ENCODE results near the gene EXOSC5. TPM values are rescaled to one million over a fixed set of nuclear protein-coding genes. Genes with fewer than 3 reads are reported as not detected.

The EXOSC5 gene
- polyA plus RNA-seq, 1 of the 3 experiments (the other 2 are of a cell fraction): 74.1 TPM

GRCh38 chr19:41363753-41364523, 33.2 kb downstream of the EXOSC5 start, which contains the start of gene B9D2:
TSS of gene B9D2 (minus strand) at chr19:41364149. CDS start at chr19:41363519, 630 bp downstream.
- H3K27me3 ChIP-seq (ENCODE audit: insufficient read depth): no peaks in the 10 kb centered on the region
- WGBS (ENCODE audit: low lambda C conversion rate): 1% methylated on average over 35 of the region's 56 CpGs
- H3K9me3 ChIP-seq: no peaks in the 10 kb centered on the region
- peaks cover 4% of the 10 kb centered on the region; the same call in 1 of the 2 replicates for H4K20me1 ChIP-seq (ENCODE audit: insufficient read depth)
- peak within 1 kb of the TSS; percentile 82 for H2AFZ ChIP-seq (ENCODE audit: low read depth)
- peaks cover 0 to 3% of the 10 kb centered on the region in 2 experiments for H3K36me3 ChIP-seq (replicated peaks in 1 of 2; ENCODE audit: control insufficient read depth in 1 of 2, insufficient read depth in 2 of 2, low read length in 1 of 2)
- H3K4me1 ChIP-seq (ENCODE audit: control insufficient read depth in 1 of 2, insufficient read depth in 2 of 2, low read depth in 1 of 2, low read length in 1 of 2): peaks cover 9 to 15% of the 10 kb centered on the region in 2 experiments; a peak in 3 of 4 replicates
- H3K27ac ChIP-seq (ENCODE audit: low read depth in 2 of 2, low read length in 1 of 2): peak within 1 kb of the TSS; percentile 96 to 99
- CTCF ChIA-PET: interaction anchor here (0.8 to 1.9 kb wide), 8 partner anchors 9 to 206 kb away, joined by 3 to 7 read pairs (median 5); no protein-coding TSS in a partner anchor
- H3K9ac ChIP-seq: peak within 1 kb of the TSS; percentile 93
- DNase-seq: peak; percentile 97
- POLR2A ChIA-PET: interaction anchor here (0.6 to 1.4 kb wide), 6 partner anchors 8 to 65 kb away, joined by 3 to 5 read pairs (median 3); partner anchors contain the start of gene TGFB1
- H3K9me2 ChIP-seq: no peaks in the 10 kb centered on the region
- H3K79me2 ChIP-seq (ENCODE audit: insufficient read depth): peaks cover 39% of the 10 kb centered on the region
- H3K4me2 ChIP-seq: peak within 1 kb of the TSS; percentile 78
- peaks cover 17% of the 10 kb centered on the region for H3F3A ChIP-seq (replicated peaks; ENCODE audit: insufficient read depth)
- peak within 1 kb of the TSS; percentile 68 to 79 for H3K4me3 ChIP-seq (ENCODE audit: low read depth in 2 of 2, low read length in 1 of 2)
- TF ChIP-seq CTCF (IDR thresholded peaks at IDR 0.05) (no peak), TEAD4 (IDR thresholded peaks at IDR 0.05; ENCODE audit: borderline replicate concordance, insufficient read depth) (no peak), GABPA (IDR thresholded peaks at IDR 0.05; ENCODE audit: low read depth) (0 out of 2 replicates have a peak, but pooled peaks have one; percentile 18), REST (IDR thresholded peaks at IDR 0.05; ENCODE audit: low read depth, low read length) (no peak), POLR2AphosphoS5 (IDR thresholded peaks at IDR 0.05; ENCODE audit: low read depth, low read length) (peak; percentile 90), NRF1 (IDR thresholded peaks at IDR 0.05; ENCODE audit: low read depth, low read length) (peak; percentile 92), NFIC (IDR thresholded peaks at IDR 0.05; ENCODE audit: borderline replicate concordance) (no peak), TAF1 (IDR thresholded peaks at IDR 0.05; ENCODE audit: borderline replicate concordance, low read depth, low read length) (peak; percentile 37; the same call in 1 of the 2 replicates), SMC3 (IDR thresholded peaks at IDR 0.05; ENCODE audit: low read depth, low read length) (no peak), MEF2A (IDR thresholded peaks at IDR 0.05; ENCODE audit: borderline replicate concordance, low read depth) (no peak), IRF3 (IDR thresholded peaks at IDR 0.05; ENCODE audit: low read depth, low read length) (no peak), ZBTB33 (IDR thresholded peaks at IDR 0.05; ENCODE audit: borderline replicate concordance, low read depth) (no peak), EP300 (IDR thresholded peaks at IDR 0.05; ENCODE audit: borderline replicate concordance in 1 of 2, low read depth in 1 of 2, low read length in 1 of 2) (no peak), RAD21 (IDR thresholded peaks at IDR 0.05; ENCODE audit: low read length) (no peak), TCF12 (IDR thresholded peaks at IDR 0.05) (no peak), FOXJ3 (CRISPR knock-in tag; IDR thresholded peaks at IDR 0.05) (no peak), PBX3 (IDR thresholded peaks at IDR 0.05) (peak; percentile 95), FOXM1 (IDR thresholded peaks at IDR 0.05; ENCODE audit: low read depth) (no peak), MXI1 (IDR thresholded peaks at IDR 0.05; ENCODE audit: low read depth, low read length) (0 out of 2 replicates have a peak, but pooled peaks have one; percentile 36), USF2 (IDR thresholded peaks at IDR 0.05; ENCODE audit: borderline replicate concordance, low read depth, low read length) (no peak), YY1 (IDR thresholded peaks at IDR 0.05; ENCODE audit: low read depth) (peak; percentile 98)

Data from SK-N-SH (cell line).